ENCODE results near the gene DUSP7.

DUSP7 gene

GRCh38 chr3:52005571-52005986 lies 50.8 kb downstream of the DUSP7 start:
- in situ Hi-C loops (cut with HindIII; ENCODE audit: low sequenced_read_pairs), result no loop called here
- no peak overlapping the region for H3K4me3 ChIP-seq (ENCODE audit: low read depth, low read length)
- peak; percentile 47 for DNase-seq (ENCODE audit: low read depth, low spot score)
- TF ChIP-seq CTCF (IDR thresholded peaks at IDR 0.05; ENCODE audit: low read depth, low read length), result no peak

- no peak overlapping the region for H3K4me3 ChIP-seq (ENCODE audit: low read depth, low read length)
- DNase-seq (ENCODE audit: low read depth, low spot score), result no peak
- no peak for TF ChIP-seq CTCF (IDR thresholded peaks at IDR 0.05; ENCODE audit: low read depth, low read length)
- in situ Hi-C loops (cut with HindIII; ENCODE audit: low sequenced_read_pairs), result no loop called here
Measured at GRCh38 chr3:52004906-52005395, 51.4 kb downstream of the DUSP7 start.

- DNase-seq (ENCODE audit: low read depth, low spot score), result peak; percentile 46
- peak; percentile 80 for TF ChIP-seq CTCF (IDR thresholded peaks at IDR 0.05; ENCODE audit: low read depth, low read length)
- H3K4me3 ChIP-seq (ENCODE audit: low read depth, low read length), result no peak overlapping the region
- in situ Hi-C loops (cut with HindIII; ENCODE audit: low sequenced_read_pairs), result no loop called here
Measured at GRCh38 chr3:52004163-52004787, 52.1 kb downstream of the DUSP7 start.

- TF ChIP-seq CTCF (IDR thresholded peaks at IDR 0.05; ENCODE audit: low read depth, low read length), result no peak
- no peak overlapping the region for H3K4me3 ChIP-seq (ENCODE audit: low read depth, low read length)
- no peak for DNase-seq (ENCODE audit: low read depth, low spot score)
- in situ Hi-C loops (cut with HindIII; ENCODE audit: low sequenced_read_pairs), result no loop called here
Measured at GRCh38 chr3:52002748-52003147, 53.6 kb downstream of the DUSP7 start.

GRCh38 chr3:52001443-52001974 lies 54.9 kb downstream of the DUSP7 start:
- no peak overlapping the region for H3K4me3 ChIP-seq (ENCODE audit: low read depth, low read length)
- in situ Hi-C loops (cut with HindIII; ENCODE audit: low sequenced_read_pairs), result no loop called here
- DNase-seq (ENCODE audit: low read depth, low spot score), result peak; percentile 51
- TF ChIP-seq CTCF (IDR thresholded peaks at IDR 0.05; ENCODE audit: low read depth, low read length), result peak; percentile 95

GRCh38 chr3:51999846-52000245 lies 56.5 kb downstream of the DUSP7 start:
- H3K4me3 ChIP-seq (ENCODE audit: low read depth, low read length), result no peak overlapping the region
- in situ Hi-C loops (cut with HindIII; ENCODE audit: low sequenced_read_pairs), result no loop called here
- TF ChIP-seq CTCF (IDR thresholded peaks at IDR 0.05; ENCODE audit: low read depth, low read length), result no peak
- DNase-seq (ENCODE audit: low read depth, low spot score), result no peak
